H9 (cell line): Measurements from ENCODE around the gene TBC1D22A. TPM values are rescaled to one million over a fixed set of nuclear protein-coding genes. Genes with fewer than 3 reads are reported as not detected.

Source experiments
- DNase-seq: peaks from one replicate; pipeline ENCODE4 v3.0.0-alpha.2; 2017
- H2AFZ ChIP-seq: one replicate; pipeline ENCODE4 v1.6.1; 2013; ENCODE audit warnings: mild to moderate bottlenecking, low read length, control low read depth, moderate library complexity
- H2AK5ac ChIP-seq: 2 replicates; pipeline ENCODE4 v1.6.1; 2013; ENCODE audit warnings: low read length, control low read depth, mixed read lengths; ENCODE audit not compliant: insufficient read length
- H2BK120ac ChIP-seq: one replicate; pipeline ENCODE4 v1.6.1; 2013; ENCODE audit warnings: low read depth, mild to moderate bottlenecking, low read length, control low read depth, inconsistent platforms; ENCODE audit not compliant: poor library complexity, severe bottlenecking
- H2BK12ac ChIP-seq: 2 replicates; pipeline ENCODE4 v1.6.1; 2013; ENCODE audit warnings: low read length, control low read depth, mixed read lengths, low read depth; ENCODE audit not compliant: insufficient read length
- H2BK15ac ChIP-seq: 2 replicates; pipeline ENCODE4 v1.6.1; 2013; ENCODE audit warnings: low read depth, low read length, control low read depth
- H2BK20ac ChIP-seq: one replicate; pipeline ENCODE4 v1.6.1; 2013; ENCODE audit warnings: low read depth, mild to moderate bottlenecking, low read length, control low read depth, inconsistent platforms; ENCODE audit not compliant: poor library complexity, severe bottlenecking
- H2BK5ac ChIP-seq: 2 replicates; pipeline ENCODE4 v1.6.1; 2013; ENCODE audit warnings: low read length, control low read depth, mixed read lengths; ENCODE audit not compliant: insufficient read length
- H3K14ac ChIP-seq: 2 replicates; pipeline ENCODE4 v1.6.1; 2013; ENCODE audit warnings: low read length, control low read depth; ENCODE audit not compliant: insufficient read depth
- H3K18ac ChIP-seq: 2 replicates; pipeline ENCODE4 v1.6.1; 2013; ENCODE audit warnings: low read depth, mild to moderate bottlenecking, mixed read lengths, low read length, control low read depth; ENCODE audit not compliant: insufficient read length
- H3K23ac ChIP-seq: 2 replicates; pipeline ENCODE4 v1.6.1; 2013; ENCODE audit warnings: low read length, control low read depth, mixed read lengths, low read depth; ENCODE audit not compliant: insufficient read length
- H3K23me2 ChIP-seq: 2 replicates; pipeline ENCODE4 v1.6.1; 2013; ENCODE audit warnings: low read depth, mild to moderate bottlenecking, mixed read lengths, low read length, control low read depth; ENCODE audit not compliant: insufficient read length, poor library complexity, severe bottlenecking
- H3K27ac ChIP-seq: 2 replicates; pipeline ENCODE4 v1.5.1; 2013; ENCODE audit warnings: low read length, control low read depth, mixed read lengths, low read depth; ENCODE audit not compliant: insufficient read length
- H3K27me3 ChIP-seq: 2 replicates; pipeline ENCODE4 v1.6.1; 2013; ENCODE audit warnings: low read length, control low read depth, inconsistent platforms; ENCODE audit not compliant: insufficient read depth
- H3K4ac ChIP-seq: 2 replicates; pipeline ENCODE4 v1.6.1; 2013; ENCODE audit warnings: low read depth, mild to moderate bottlenecking, control low read depth, inconsistent platforms, low read length, moderate library complexity
- H3K4me1 ChIP-seq: 2 replicates; pipeline ENCODE4 v1.6.1; 2013; ENCODE audit warnings: low read length, control low read depth, inconsistent platforms; ENCODE audit not compliant: insufficient read depth
- H3K4me2 ChIP-seq: 2 replicates; pipeline ENCODE4 v1.6.1; 2013; ENCODE audit warnings: low read length, control low read depth, mixed read lengths; ENCODE audit not compliant: insufficient read length, insufficient read depth
- H3K56ac ChIP-seq: 2 replicates; pipeline ENCODE4 v1.6.1; 2013; ENCODE audit warnings: low read depth, mild to moderate bottlenecking, mixed read lengths, low read length, control low read depth; ENCODE audit not compliant: insufficient read length
- H3K79me1 ChIP-seq: 2 replicates; pipeline ENCODE4 v1.6.1; 2013; ENCODE audit warnings: low read depth, mild to moderate bottlenecking, moderate library complexity, low read length, control low read depth, inconsistent platforms; ENCODE audit not compliant: insufficient read depth, poor library complexity, severe bottlenecking
- H3K79me2 ChIP-seq: 2 replicates; pipeline ENCODE4 v1.6.1; 2013; ENCODE audit warnings: low read length, control low read depth, inconsistent platforms; ENCODE audit not compliant: insufficient read depth
- H3K9ac ChIP-seq: 2 replicates; pipeline ENCODE4 v1.6.1; 2013; ENCODE audit warnings: low read length, control low read depth, mixed read lengths; ENCODE audit not compliant: insufficient read length; ENCODE audit errors: extremely low read depth
- H3K9me3 ChIP-seq: one replicate; pipeline ENCODE4 v1.6.1; 2013; ENCODE audit warnings: low read depth, low read length, inconsistent platforms; ENCODE audit not compliant: control insufficient read depth
- H3T11ph ChIP-seq: one replicate; pipeline ENCODE4 v1.6.1; 2013; ENCODE audit warnings: mild to moderate bottlenecking, low read length, control low read depth, inconsistent platforms
- H4K20me1 ChIP-seq: one replicate; pipeline ENCODE4 v1.6.1; 2013; ENCODE audit not compliant: control insufficient read depth, insufficient read length, insufficient read depth
- H4K5ac ChIP-seq: 2 replicates; pipeline ENCODE4 v1.6.1; 2013; ENCODE audit warnings: low read depth, mild to moderate bottlenecking, mixed read lengths, low read length, control low read depth; ENCODE audit not compliant: insufficient read length
- H4K8ac ChIP-seq: replicated peaks from 2 replicates; pipeline ENCODE4 v1.6.1; 2013; ENCODE audit warnings: low read length, control low read depth, mixed read lengths, low read depth; ENCODE audit not compliant: insufficient read length
- H4K91ac ChIP-seq: 2 replicates; pipeline ENCODE4 v1.6.1; 2013; ENCODE audit warnings: low read depth, mild to moderate bottlenecking, moderate library complexity, mixed read lengths, low read length, control low read depth; ENCODE audit not compliant: insufficient read length
- H3K27ac Mint-ChIP-seq, 3 experiments: 2 replicates in 2 of 3; 3 replicates in 1 of 3; pipeline ENCODE4 v1.8.0; 2020 to 2021; ENCODE audit warnings: mixed read lengths in 3 of 3, mild to moderate bottlenecking in 1 of 3, moderate library complexity in 1 of 3
- H3K27me3 Mint-ChIP-seq: 2 replicates; pipeline ENCODE4 v1.8.0; 2021; ENCODE audit warnings: low read depth, mild to moderate bottlenecking, moderate library complexity, mixed read lengths
- H3K36me3 Mint-ChIP-seq, 3 experiments: 2 replicates in 2 of 3; 3 replicates in 1 of 3; pipeline ENCODE4 v1.8.0; 2020 to 2021; ENCODE audit warnings: low read depth in 3 of 3, mixed read lengths in 3 of 3; ENCODE audit not compliant: insufficient read depth in 1 of 3
- H3K4me1 Mint-ChIP-seq, 2 experiments: 2 replicates each; pipeline ENCODE4 v1.8.0; 2020; ENCODE audit warnings: mixed read lengths in 2 of 2
- H3K4me3 Mint-ChIP-seq, 2 experiments: 2 replicates in 1 of 2; 3 replicates in 1 of 2; pipeline ENCODE4 v1.8.0; 2020 to 2021; ENCODE audit warnings: mild to moderate bottlenecking in 2 of 2, mixed read lengths in 2 of 2, moderate library complexity in 1 of 2
- H3K9me3 Mint-ChIP-seq, 2 experiments: 2 replicates in 1 of 2; 3 replicates in 1 of 2; pipeline ENCODE4 v1.8.0; 2020; ENCODE audit warnings: mild to moderate bottlenecking in 2 of 2, mixed read lengths in 2 of 2, moderate library complexity in 1 of 2
- CTCF ChIP-seq: fragments of 200-600 bp; sonication (generic); conservative IDR thresholded peaks from 3 replicates; pipeline ENCODE4 v1.8.0; 2021; ENCODE audit warnings: antibody characterized with exemption, mild to moderate bottlenecking
- WGBS: extraction: QIAGEN DNeasy Blood & Tissue Kit; methylation state at CpG from one replicate; pipeline ENCODE4 v1.1.7; 2013; ENCODE audit warnings: missing lambda C conversion rate, low lambda C conversion rate, mixed read lengths; ENCODE audit not compliant: insufficient read length; ENCODE audit errors: extremely low coverage; 5-methylcytosine and 5-hydroxymethylcytosine counted together
- total RNA-seq: library from RNA; stranded (reverse); gene quantifications from 2 replicates; pipeline ENCODE4 v1.2.1, GENCODE V29; 2021

Gene TBC1D22A
- total RNA-seq, 1 experiment from 2014 or later = 20.8 TPM

GRCh38 chr22:46842606-46843005 is 80.2 kb downstream of the TBC1D22A start:
- Mint-ChIP-seq H3K36me3 (peaks cover 0 to 8% (median 2%) of the 10 kb centered on the region in 3 experiments; a peak in 4 of 7 replicates), H3K4me1 (peaks cover 5 to 6% of the 10 kb centered on the region in 2 experiments), H3K27me3 (no peaks in the 10 kb centered on the region), H3K4me3 (no peak overlapping the region), H3K9me3 (no peaks in the 10 kb centered on the region), H3K27ac (peak overlapping the region in 1 of 3 experiments; percentile 12; a peak in 2 of 7 replicates)
- Histone ChIP-seq H3K79me2 (no peaks in the 10 kb centered on the region), H2BK20ac (no peak overlapping the region), H4K5ac (no peak overlapping the region), H3K23me2 (no peaks in the 10 kb centered on the region), H2AFZ (no peak overlapping the region), H3K79me1 (no peaks in the 10 kb centered on the region), H3K9me3 (no peaks in the 10 kb centered on the region), H4K8ac (no peak overlapping the region), H3K18ac (no peak overlapping the region), H4K20me1 (no peaks in the 10 kb centered on the region), H2BK15ac (no peak overlapping the region), H3K4ac (no peak overlapping the region), H2BK5ac (no peak overlapping the region), H3T11ph (no peak overlapping the region), H3K23ac (no peak overlapping the region), H4K91ac (no peak overlapping the region), H3K14ac (no peak overlapping the region; the same call in 1 of the 2 replicates), H3K27me3 (no peaks in the 10 kb centered on the region), H2BK120ac (no peak overlapping the region), H3K4me2 (no peak overlapping the region), H2BK12ac (no peak overlapping the region), H3K27ac (no peak overlapping the region), H3K9ac (no peak overlapping the region), H3K4me1 (no peaks in the 10 kb centered on the region), H2AK5ac (no peak overlapping the region), H3K56ac (no peak overlapping the region)
- TF ChIP-seq CTCF = no peak
- no peak for DNase-seq
- WGBS = no CpG with 5 or more reads among the region's 11 CpGs
